ENCODE data around the gene OR5L1.

OR5L1 gene

DNA sequence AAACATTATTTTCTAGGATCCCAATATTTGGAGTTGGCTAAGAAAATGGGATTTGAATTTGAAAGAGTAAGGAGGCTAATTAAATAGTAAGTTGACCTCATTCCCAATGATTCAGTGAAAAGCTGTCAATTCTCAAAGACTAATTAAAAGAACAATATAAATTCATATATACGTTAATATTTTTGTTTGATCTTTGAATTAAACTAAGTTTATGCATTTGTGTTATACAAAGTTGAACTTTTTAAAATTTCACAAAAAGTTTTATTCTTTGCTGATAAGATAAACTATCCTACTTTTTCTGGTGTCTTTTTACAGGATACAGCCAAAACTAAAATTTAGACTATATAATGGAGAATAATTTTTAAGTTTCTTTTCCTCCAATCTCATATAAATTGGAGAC lies at the start of gene OR5L1:
Gene OR5L1, plus strand, starts transcription at position 301 of the 400 bp plus-strand sequence. CDS start 100 bp downstream, outside the sequence.
- no peak for DNase-seq

- no peak for DNase-seq
Measured at GRCh38 chr11:55773138-55773537, 38.0 kb upstream of the OR5L1 start, which contains the start of gene OR5D13. OR5D13 (plus strand) TSS chr11:55773438; CDS start chr11:55773438, 0 bp downstream.

DNA sequence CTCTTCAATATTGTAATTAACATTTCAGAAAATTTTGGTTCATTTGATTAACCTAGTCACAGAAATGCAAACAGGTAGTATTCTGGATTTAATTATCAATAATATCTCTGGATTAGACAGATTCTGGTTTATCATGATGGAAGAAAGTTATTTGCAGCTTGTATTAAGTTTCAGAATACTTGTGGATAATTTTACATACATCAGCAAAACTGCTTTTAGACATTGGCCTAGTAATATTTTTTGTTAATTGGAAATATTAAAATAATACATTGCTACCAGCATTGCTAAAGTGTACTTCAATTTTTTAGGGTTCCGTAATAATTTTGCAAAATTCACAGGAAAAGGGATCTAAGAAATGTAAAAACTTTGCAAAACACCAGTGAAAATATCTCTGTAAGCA lies 19.6 kb upstream of the OR5L1 start:
- DNase-seq, result no peak

DNA sequence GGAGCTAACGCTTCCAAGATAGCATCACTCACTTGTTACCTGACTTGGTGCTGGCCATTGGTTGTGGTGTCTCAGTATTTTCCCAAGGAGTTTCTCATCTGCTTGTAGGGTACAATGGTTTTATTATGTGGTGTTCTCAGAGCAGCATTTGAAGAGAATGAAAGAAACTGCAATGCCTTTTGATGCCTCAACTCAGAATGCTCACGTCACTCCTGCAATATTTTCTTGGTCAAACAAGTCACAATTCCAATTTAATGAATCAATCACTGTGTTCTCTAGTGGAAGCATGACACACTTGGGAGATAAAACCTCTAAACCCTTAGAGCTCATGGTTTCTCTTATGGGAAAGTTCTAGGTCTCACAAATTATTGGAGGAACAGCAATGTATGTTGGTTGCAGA lies 17.8 kb upstream of the OR5L1 start:
- no peak for DNase-seq

GRCh38 chr11:55795256-55795655 lies 15.9 kb upstream of the OR5L1 start, which contains the start of gene OR5D14:
OR5D14 (plus strand) TSS chr11:55795556; CDS start chr11:55795556, 0 bp downstream.
- DNase-seq, result no peak

- no peak for DNase-seq
Measured at GRCh38 chr11:55806248-55806647, 4.9 kb upstream of the OR5L1 start.

- DNase-seq, result no peak
Measured at GRCh38 chr11:55819330-55819729, 8.2 kb downstream of the OR5L1 start, which contains the start of gene OR5D18. OR5D18 (plus strand) TSS chr11:55819630; CDS start chr11:55819630, 0 bp downstream.

DNA sequence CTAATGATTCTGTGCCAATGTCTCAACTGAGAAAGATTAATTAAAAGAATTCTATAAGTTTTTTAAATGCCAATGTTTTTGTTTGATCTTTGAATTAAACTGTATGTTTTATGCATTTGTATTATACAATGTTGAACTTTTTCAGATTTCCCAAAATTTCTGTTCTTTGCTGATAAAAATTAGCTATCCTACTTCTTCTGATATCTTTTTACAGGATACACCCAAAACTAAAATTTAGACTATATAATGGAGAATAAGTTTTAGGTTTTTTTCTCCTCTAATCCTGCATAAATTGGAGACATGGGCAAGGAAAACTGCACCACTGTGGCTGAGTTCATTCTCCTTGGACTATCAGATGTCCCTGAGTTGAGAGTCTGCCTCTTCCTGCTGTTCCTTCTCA lies 15.8 kb downstream of the OR5L1 start, which contains the start of gene OR5L2:
Gene OR5L2, plus strand, starts transcription at position 301 of the 400 bp plus-strand sequence. Its CDS starts 0 bp downstream, at position 301.
- DNase-seq, result no peak

GRCh38 chr11:55838452-55838851 lies 27.3 kb downstream of the OR5L1 start, which contains the start of gene OR5D16:
OR5D16 (plus strand) TSS chr11:55838752; CDS start chr11:55838752, 0 bp downstream.
- DNase-seq, result no peak

DNA sequence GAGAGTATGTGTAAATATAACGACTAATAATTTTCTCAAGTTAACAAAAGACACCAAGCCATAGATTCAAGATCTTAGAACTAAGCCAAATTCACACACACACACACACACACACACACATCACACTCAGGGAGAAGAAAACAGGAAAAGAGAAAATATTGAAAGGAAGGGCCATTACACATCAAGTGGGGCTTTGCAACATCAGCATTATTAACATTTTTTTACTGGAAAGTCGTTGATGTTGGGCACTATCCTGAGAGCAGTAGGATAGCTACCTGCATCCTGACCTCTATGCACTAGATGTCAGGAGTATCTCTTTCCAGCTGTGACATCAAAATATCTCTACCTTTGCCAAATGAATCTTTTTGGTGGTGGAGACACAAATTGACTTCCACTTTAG lies 36.3 kb downstream of the OR5L1 start:
- DNase-seq, result no peak

DNA sequence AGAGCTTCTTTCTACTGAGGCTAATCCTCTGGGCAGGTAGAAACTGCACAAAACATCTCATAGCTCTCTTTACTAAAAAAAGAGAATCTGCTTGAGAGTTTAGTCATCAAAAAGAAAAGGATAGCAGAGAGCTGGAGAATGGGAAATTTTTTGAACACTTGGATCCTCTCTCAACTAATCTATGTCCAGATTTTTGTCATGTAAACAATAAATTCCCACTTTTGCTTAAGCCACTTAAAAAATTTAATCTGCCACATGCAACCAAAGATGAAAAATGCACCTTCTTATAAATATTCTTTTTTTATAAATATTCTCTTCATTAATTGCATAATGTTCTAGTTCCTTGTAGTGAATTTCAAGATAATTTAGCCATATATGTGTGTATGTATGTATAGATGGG lies 37.9 kb downstream of the OR5L1 start:
- DNase-seq, result no peak

DNA sequence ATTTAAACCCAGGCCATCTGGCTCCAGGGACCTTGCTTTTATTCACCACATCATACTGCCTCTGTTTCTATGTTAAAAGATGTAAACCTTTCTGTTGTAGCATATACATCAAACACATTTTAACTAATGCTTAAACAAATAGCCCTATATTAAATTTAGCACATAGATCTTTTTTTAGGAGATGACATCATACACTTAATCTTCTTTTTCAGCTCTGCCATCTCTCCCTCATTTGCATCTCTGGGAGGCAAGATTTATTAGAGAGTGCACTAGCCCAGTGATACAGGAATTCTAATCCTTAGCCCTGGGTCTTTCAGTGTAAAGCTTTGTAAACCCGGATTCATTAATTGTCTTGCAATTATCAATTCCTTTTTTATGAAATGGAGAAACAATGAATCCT lies 41.0 kb downstream of the OR5L1 start:
- DNase-seq, result no peak

GRCh38 chr11:55854704-55855103 lies 43.5 kb downstream of the OR5L1 start:
- no peak for DNase-seq
